Measurements from ENCODE around the gene LELP1.
A peak's percentile ranks its signal among the peaks of the same experiment; 100 is the strongest.
"Not testable (repeated sequence)": the region's sequence is repeated elsewhere in the genome, so short reads cannot be mapped to it uniquely, and the experiment has no call there.

Gene LELP1

GRCh38 chr1:153203130-153203529 lies at the start of gene LELP1:
LELP1 (plus strand) TSS chr1:153203430; CDS start chr1:153204708, 1,278 bp downstream.
- DNase-seq, result no peak

- no peak for DNase-seq
These were observed 47.7 kb upstream of the LELP1 start for GRCh38 chr1:153155541-153155940.

DNA sequence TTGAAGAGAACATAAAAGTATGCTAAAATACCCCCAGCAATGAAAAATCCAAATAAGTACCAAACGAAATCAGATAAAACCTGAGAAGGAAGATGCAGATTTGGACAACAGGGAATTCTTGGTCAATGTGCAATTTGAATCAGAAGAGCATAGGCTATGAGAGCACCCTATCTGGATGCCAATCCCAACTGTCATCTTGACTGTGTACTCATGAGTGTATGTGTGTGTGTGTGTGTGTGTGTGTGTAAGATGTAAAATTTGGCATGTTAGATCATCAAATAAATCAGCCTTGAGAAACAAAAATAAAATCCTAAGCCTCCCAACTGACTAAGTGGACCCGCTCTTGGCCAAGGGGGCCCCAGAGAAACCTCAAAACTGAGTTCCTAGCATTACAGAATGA lies 34.5 kb upstream of the LELP1 start:
- DNase-seq, result no peak

DNA sequence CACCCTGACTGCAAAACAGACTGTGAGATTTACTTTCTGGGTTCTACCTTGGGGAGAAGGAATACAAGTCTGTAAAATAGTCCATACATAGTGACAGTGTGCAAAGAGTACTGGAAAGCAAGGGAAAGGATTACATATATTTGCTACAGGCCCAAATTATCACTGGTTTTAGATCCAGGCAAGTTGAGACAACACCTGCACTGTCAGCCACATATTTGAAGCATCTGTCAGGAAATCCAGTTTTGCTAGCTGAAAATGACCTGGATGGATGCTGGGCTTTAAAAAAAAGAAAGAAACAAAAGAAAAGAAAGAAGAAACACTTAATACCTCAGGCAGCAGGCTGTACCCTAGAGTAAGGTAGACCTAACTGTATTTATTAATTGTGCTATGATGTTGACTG lies 28.6 kb upstream of the LELP1 start:
- DNase-seq, result no peak

- DNase-seq, result no peak
These were observed 24.3 kb upstream of the LELP1 start for GRCh38 chr1:153178922-153179321.

GRCh38 chr1:153180556-153180955 lies 22.7 kb upstream of the LELP1 start:
- no peak for DNase-seq

- DNase-seq, result not testable (repeated sequence)
These were observed 14.9 kb upstream of the LELP1 start for GRCh38 chr1:153188301-153188700.

GRCh38 chr1:153190373-153190772 lies 12.9 kb upstream of the LELP1 start:
- DNase-seq, result no peak

DNA sequence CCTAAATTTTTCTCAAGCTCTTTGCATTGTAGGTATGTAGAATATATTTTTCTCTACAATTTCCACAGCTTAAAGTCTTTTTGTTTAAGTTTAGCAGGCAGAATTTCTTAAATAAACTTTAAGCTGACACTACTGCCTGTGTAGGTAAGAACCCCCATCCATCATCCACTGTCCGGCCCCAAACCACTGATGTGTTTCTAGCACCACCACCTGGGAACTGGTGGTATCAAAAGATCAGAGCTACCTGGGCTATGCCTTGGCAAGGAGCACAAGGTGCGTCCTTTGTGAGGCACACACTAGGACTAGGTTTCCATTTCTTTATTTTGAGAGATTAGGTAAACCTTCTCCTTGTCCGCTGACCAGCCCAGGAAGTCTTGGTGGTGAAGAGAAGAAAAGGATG lies 10.5 kb upstream of the LELP1 start:
- DNase-seq, result no peak

DNA sequence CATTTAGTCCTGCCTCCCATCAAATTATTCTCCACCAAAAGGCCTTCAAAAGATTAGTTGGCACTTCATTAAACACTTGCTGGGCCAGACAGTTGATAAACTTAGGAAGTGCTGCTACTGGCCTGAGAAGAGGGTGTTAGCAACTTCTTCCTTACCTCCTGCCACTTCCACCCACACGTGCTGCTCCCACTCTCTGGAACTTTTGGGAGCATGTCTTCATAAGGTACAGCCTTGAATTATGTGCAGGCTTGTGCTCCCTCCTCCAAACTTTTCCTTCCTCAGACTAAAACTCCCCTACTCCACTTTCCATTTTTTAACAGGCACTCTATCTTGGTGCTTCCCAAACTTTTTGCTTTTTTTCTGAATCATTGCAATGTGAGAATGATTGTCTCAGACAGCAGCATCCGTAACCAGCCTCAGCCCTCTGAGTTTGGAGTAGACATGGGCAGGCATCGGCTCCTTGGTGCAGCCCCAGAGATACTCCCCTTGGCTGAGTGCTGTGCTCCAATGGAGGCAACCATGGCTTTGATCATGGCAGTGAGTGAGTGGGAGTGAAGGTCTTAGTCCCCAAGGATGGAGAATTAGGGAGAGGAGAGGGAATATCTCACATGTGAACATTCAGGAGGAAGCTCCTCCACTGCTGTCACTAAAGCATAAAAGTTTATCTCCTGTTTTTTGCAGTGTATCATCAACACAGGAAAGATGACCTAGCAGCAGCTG lies 8.7 kb upstream of the LELP1 start:
- no peak for DNase-seq

DNA sequence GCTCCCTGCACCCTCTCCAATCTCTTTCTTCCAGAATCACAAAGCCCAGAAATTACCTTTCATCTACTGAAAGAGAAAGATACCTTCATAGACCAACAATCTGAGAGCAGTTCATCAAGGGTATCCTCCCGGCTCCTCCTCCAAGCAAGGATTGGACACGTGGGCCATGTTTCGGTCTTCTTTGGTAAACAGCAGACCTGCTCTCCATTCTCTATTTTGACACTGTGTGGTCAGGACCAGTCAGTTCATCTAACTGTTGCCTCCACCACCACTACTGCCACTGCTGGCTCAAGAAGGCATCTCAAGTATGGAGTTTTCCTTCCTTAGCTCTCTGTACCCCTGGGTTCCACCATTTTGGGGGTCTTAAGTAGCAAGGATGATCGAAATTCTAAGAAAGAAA lies 8.0 kb upstream of the LELP1 start:
- DNase-seq, result no peak

DNA sequence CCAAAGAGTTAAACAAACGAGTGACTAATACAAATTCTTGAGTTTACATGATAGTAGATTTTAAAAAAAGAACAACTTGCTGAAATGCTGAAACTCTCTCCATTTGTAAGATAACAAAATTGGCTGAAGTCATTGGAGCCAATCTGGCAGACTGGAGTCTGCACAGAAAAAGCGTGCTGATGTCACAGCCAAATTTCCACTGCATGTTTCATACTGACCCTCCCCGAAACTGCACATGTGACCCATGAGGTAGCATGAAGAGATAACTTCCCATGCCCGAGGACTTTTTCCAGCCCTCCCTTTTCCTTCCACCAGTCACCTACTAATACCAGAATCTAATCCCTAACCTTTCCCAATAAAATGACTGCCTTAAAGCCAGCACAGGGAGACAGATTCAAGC lies 1.2 kb upstream of the LELP1 start:
- DNase-seq, result no peak

GRCh38 chr1:153206631-153207030 lies 3.4 kb downstream of the LELP1 start:
- DNase-seq, result no peak

GRCh38 chr1:153210206-153210605 lies 7.0 kb downstream of the LELP1 start:
- no peak for DNase-seq

DNA sequence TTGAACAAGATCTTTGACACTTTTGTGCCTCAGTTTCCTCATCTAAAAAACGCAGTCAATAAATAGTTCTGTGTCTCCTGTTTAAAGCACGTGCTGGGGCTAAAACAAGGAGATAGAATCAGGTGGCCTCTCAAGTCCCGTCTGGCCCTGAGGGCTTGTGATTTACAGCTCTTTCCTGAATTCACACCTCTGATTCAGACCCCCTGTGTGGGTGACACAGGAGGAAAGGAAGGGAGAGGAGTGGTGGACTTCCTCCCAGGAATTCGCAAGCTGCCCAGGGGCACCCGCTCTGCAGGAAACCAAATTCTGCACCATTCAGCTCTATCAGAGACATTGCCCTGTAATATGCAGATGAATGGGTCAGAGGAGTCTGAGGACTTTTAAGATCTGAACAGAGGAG lies 9.0 kb downstream of the LELP1 start:
- DNase-seq, result no peak

GRCh38 chr1:153213519-153213918 lies 10.3 kb downstream of the LELP1 start:
- no peak for DNase-seq

DNA sequence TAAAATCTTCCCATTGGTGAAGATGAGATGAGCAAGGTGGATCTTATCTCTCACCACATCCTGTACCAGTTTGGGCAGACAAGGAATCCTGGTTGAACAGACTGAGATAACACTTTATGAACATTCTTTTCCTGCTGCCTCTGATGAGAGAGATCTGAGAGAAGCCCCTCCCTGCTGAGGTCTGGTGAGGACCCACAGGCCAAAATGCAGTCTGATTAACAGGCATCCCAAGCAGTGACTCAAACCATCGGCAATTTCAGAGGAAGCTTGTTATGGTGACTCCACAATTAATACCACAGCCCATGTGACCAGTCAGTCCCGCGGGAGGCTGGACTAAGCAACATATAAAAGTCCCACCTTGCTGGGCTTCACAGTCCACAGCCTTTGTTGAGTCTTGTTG lies 14.0 kb downstream of the LELP1 start, which contains the start of gene PRR9:
PRR9 (plus strand) TSS at position 373 of the 400 bp plus-strand sequence. CDS start 561 bp downstream, outside the sequence.
- no peak for DNase-seq

- no peak for DNase-seq
These were observed 14.7 kb downstream of the LELP1 start for GRCh38 chr1:153217744-153218416.

DNA sequence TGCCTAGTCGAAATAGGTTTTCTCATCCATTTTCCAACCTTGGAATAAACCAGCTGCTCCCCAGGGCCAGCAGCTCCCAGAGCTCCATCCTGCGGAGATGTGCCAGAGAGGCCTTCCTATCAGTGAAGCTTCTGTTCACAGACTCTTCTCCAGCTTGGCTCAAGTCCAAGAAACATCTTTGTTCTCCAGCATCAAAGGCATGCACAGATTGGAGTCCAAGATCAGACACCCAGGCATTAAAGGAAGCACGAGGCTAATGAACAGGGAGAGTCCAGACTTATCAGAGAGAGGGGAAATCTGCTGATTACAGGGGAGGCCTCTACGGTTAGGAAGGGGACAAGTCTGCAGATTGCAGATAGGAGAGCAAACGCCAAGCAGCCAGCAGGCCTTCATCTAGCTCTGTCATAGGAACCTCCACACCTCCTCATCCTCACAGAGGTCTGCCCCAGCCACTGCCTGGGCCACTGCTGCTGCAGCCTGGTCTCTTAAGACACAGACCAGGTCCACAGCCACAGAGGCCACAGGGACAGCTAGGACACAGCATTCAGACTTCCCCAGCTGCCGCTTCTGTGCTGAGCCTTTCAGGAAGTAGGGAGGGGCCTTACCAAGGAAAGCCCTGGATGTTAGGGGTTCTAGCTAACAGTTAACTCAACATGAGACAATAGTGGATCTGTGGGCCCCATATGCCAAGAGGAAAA lies 17.5 kb downstream of the LELP1 start:
- DNase-seq, result peak; percentile 49 to 53

DNA sequence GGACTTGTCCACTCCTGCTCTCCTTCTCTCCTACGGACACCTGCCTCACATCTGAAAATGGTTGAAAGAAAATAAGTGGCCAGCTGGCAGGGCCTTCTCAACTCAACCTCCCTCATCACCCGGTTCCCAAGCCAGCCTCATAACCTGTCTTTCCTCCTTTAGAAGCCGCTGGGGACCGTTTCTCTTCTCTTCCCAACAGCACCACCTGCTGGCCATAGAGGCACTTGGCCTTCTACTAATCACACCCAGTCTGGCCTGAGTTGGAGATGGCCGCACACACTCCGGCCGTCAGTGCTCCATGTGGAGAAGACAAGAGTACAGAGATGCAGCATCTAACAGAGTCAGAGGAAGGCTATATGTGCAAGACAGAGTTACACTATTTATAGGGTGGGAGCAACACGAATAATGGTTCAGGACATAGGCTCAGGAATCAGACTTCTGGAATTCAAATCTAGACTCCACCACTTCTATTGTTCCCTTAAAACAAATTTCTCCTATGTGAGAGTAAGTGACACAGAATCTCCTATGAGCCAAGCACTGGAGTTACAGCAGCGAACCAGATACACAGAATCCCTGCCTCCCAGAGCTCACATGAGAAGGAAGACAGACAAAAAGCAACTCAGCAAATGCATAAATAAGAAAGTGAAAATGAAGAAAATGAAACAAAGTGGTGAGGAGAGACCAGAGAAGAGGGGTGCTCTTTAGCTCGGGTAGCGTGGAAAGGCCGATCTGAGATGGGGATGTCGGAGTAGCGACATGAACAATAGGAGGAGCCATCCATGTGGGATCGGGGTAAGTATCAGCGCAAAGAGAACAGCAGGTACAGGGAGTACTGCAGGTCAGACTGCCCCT lies 20.0 kb downstream of the LELP1 start:
- peak; percentile 37 to 62 for DNase-seq

GRCh38 chr1:153227810-153228209 lies 24.6 kb downstream of the LELP1 start:
- DNase-seq, result no peak

DNA sequence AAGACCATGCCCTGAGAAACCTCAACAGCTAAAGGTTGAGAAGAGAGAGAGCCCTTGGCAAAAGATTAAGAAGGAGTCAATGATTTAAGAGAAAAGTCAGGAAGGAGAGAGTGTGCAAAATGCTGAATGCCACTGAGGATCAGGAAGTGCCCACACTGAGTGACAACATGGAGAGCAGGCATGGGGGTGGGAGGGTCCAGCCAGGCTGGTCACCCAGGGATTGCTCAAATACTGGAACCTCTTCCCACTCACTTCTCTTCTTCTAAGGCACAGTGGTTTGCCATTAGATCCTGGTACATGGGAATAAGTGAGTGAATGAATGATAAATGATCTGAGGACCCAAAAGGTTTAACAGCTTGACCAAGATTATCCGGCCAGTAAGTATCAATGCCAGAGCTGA lies 25.3 kb downstream of the LELP1 start:
- DNase-seq, result no peak

Data from hippocampal formation (tissue), 2 donors.